T-helper 2 cell (primary cell): ENCODE measurements around the gene IZUMO4.
"Not testable (repeated sequence)": the region's sequence is repeated elsewhere in the genome, so short reads cannot be mapped to it uniquely, and the experiment has no call there.

ENCODE experiments used
- DNase-seq, 5 experiments: peaks; one replicate each; pipeline versions ENCODE4 v3.0.0 to v3.0.0-alpha.2; 2012 to 2022

IZUMO4 gene

DNA sequence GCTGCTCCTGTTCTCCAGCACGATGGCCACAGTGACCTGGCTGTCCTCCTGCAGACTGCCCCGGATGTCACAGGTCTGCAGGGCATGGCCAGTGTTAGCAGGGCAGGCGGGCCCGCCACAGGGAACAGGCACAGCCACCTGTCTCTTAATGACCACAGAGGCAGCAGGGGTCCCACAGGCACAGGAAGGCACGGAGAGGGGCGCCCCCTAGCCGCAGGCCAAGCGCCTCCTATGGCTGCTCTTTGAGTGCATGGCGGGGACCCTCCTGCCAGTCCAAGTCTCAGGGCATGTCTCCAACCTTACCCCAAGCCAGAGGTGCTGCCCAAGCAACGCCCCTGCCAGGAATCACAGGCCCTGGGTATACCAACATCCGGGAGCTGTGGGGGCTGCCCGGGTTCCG is 14.1 kb downstream of the IZUMO4 start:
- DNase-seq, result no peak

DNA sequence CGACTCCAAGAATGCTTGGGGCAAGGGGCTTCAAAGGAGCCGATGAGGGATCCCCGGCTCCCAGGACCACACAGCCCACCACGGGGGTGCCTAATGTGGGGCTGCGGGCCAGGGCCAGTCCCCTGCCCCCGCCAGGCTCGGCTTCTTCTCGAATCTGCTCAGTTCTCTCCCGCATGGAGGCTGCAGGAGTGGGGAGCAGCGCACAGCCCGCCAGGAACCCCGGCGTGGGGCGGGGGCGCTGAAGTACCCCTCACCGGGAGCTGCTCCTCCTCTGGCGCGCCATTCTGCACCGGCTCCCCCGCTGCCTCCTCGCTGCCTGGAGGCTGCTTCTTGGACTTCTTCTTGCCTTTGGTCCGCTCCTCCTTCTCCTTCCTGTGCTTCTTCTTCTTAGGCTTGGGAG is 14.7 kb downstream of the IZUMO4 start:
- no peak for DNase-seq

DNA sequence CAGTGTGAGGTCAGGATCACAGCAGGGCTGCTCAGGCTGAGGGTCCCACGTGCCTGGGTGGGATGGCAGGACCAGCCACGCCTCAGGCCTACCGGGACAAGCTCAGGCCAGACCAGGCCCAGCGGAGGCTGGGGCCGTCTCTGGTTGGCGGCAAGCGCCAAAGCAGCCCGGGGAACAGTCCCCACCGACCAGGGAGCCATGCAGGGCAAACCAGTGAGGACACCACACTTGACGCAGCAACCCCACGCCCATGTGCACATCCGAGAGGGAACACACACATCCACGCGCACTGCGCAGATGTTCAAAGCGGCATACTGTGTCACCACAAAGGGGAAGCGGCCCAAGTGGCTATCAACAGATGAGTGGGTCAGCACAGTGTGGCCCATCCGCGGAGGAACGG is 15.2 kb downstream of the IZUMO4 start:
- no peak for DNase-seq

DNA sequence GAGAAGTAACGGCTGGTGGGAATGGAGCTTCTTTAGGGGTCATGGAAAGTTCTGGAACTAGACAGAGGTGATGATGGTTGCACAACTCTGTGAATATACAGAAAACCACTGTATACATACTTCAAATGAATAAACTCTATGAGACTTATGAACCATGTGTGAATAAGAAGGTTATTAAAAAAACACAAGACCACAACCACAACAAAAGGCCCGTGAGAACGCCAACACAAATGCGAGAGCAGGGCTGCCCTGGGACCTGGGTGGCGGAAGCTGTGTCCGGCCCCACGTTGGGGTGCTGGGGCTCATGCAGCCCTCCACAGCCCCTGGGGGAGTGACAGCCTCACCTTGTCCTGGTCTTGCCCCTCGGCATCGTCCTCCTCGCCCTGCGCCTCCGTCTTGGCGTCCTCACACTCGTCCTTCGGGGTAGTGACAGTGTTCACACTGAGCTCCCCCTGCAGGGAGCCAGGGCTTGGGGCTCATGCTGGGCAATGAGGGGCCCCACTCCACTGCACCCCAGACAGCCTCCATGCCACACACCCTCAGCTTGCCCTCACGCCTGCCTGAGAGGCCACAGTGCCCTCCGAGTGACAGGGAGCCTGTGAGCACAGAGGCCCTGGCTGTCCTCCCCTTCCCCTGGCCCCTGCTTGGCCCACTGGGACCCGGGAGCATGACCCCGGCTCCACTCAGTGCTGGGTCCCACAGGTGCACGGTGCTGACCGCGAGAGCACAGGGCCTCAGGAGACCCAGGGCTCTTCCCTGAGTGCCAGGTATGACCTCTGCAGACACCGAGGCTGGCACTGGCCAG is 16.0 kb downstream of the IZUMO4 start:
- peak in 1 of 5 experiments; percentile 43 for DNase-seq

DNA sequence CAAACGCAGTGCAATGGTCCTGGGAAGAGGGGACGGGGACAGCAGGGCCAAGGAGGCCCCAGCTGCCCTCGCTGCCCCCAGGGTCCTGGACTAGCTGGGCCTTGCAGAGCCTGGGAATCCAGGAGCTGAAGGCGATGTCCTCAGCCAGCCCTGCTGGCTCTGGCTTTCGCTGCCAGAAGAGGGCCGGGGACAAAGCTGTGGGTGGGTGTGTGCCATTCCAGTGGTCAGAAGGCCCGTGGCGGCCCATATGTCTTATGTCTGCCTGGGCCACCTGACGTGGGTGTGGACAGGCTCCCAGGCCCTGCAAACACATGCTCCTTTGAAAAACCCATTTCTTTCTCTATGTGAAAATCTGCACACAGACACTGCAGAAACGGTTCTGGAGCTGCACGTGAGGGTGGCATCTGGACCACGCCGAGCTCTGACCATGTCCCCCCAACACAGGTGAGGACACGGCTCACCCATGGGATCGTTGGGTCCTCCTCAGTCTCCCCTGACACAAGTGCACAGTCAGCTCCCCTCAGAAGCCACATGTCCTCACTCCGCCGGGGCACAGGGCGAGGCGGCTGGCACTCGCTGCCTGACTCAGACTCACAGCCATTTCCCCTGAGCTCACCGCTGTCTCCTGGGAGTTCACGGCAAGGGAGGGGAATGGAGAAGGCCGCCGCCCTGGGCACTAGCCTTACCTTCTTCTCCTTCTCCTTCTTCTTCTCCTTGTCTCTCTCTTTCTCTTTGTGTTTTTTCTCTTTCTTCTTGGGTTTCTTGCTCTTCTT is 16.9 kb downstream of the IZUMO4 start:
- DNase-seq, result no peak

DNA sequence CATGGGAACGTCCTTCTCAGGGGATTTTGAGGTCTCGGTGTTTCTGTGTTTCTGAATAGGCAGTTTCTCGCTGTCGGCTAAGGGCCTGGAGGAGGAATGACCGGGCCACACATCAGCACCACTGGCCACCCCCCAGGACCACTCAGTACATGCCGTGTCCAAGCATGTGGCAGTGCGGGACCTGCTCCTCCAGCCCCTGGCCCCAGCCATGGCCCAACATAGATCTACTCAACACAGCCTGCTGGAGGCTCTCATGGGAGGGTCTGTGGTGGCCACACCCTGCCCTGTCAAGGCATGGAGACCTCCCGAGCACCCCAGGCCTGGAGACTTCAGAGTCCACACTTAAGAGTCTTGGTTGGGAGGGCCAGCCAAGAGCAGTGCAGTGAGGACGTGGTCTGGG is 17.5 kb downstream of the IZUMO4 start:
- no peak for DNase-seq

DNA sequence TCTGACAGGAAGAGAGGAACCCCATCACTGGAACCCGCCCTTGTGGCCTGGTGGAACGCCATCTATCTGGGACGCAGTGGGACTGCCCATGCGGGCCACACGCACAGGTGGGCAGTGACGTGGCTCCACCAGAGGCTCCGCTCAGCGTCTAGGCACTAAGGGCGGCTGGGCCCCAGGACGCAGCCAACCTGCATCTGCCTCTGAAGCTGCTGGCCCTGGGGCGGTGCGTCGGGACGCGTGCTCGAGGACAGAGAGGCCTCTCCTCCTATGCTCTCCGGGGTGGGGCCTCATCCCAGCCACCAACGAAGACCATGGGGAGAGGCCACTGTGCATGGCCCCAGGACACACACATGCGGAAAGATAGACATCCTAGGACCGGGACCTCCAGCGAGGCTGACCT is 18.1 kb downstream of the IZUMO4 start:
- DNase-seq, result no peak

DNA sequence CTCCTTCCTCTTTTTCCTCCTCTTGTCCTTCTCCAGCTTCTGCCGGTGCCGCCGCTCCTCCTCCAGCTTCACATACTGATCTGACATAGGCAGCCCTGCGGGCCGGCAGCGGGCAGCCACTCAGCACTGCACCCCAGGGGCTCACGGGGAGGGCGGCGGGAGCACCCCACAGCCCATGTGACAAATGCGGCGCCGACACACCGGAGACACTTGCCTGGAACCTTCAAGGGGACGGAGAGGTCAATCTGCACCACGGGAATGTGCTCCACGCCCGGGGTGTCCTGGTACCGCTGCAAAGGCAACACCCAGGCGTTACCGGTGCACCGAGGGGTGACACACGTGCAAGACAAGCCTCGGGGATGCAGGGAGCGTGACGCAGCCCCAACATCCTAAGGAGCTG is 18.6 kb downstream of the IZUMO4 start:
- DNase-seq, result no peak

DNA sequence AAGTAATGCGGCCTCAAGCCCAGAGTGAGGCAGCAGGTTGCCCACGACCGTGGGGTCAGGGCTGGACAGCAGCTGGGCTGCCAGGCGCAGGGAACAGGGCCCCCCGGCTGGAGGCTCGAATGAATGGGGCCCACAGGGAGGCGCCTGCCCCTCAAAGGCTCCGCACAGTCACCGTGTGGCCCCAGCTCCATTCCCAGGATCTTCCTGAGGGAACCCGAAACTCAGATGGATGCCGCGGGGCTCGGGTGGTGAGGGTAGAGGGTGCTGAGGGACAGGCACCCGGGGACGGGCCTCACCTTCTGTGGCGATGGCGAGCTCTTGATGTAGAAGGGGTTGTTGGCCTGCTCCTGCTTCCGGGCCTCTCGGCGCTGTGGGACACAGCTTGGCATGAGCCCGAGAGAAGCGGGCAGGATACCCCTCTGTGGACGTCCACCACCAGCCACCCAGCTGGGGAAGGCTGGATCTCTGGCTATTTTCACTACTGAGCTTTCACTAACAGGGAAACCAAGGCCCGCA is 19.3 kb downstream of the IZUMO4 start:
- DNase-seq, result no peak

DNA sequence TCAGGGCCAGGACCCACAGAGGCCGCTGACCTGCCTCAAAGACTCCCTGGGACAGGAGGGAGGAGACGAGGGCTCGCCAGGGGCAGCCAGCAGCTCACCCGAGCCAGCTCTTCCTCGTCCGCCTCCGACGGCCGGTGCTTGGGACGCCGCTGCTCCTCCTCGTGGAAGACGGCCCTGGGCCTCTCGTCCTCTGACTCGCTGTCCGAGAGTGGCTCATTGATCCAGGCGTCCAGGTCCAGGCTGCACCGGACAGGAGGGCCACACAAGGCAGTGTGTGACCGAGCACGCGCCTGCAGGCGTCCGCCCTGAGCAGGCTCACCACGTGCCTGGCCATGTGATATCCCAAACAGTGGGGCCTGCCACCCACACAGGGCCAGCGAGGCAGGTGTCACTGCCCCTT is 19.8 kb downstream of the IZUMO4 start:
- DNase-seq, result no peak

DNA sequence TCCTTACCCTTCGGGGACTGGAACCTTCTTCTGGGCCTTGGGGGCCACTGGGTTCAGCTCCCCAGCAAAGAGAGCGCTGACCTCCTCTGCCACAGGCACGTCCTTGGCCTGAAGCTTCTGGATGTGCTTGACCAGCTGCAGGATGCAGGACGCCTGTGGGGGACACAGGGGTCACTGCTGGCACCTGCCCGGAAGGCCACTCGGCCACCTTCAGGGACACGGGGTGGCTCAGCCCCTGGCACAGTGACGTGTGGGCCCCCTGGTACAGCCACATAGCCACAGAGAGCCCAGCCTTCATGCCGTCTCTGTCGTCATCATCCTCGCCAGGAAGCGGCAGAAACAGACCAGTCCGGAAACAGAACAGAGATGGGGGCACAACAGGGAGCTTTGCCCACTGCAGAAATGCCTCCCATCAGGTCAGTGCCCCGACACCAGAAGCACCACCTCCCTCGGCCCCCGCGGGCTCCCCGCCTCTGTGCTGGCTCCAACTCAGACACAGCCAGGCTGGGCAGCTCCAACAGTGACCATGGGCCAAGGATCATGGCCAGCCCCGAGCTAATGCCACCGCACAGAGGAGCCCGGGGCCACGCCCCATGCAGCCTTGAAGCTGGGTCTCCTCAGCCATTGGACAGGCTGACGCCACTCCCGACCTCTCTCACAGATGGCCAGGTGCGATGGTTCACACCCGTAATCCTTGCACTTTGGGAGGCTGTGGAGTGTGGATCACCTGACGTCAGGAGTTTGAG is 20.7 kb downstream of the IZUMO4 start:
- no peak for DNase-seq

DNA sequence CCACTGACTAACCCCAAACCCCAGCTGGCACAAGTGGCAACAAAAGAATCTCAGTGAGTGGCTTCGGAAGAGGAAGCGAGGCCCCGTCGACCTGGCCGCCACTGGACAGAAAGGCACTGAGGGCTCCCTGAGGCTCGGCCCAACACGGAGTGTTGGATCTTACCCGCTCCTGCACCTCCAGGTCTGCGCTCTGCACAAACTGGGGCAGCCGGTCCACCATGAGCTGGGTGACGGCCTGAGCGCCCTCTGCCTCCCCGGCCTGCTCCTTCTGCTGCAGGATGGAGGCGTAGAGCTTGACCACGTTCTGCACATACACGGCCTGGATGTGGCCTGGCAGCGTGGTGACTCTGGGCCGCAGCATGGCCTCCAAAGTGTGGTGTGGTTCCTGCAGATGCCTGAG is 21.7 kb downstream of the IZUMO4 start:
- no peak for DNase-seq

DNA sequence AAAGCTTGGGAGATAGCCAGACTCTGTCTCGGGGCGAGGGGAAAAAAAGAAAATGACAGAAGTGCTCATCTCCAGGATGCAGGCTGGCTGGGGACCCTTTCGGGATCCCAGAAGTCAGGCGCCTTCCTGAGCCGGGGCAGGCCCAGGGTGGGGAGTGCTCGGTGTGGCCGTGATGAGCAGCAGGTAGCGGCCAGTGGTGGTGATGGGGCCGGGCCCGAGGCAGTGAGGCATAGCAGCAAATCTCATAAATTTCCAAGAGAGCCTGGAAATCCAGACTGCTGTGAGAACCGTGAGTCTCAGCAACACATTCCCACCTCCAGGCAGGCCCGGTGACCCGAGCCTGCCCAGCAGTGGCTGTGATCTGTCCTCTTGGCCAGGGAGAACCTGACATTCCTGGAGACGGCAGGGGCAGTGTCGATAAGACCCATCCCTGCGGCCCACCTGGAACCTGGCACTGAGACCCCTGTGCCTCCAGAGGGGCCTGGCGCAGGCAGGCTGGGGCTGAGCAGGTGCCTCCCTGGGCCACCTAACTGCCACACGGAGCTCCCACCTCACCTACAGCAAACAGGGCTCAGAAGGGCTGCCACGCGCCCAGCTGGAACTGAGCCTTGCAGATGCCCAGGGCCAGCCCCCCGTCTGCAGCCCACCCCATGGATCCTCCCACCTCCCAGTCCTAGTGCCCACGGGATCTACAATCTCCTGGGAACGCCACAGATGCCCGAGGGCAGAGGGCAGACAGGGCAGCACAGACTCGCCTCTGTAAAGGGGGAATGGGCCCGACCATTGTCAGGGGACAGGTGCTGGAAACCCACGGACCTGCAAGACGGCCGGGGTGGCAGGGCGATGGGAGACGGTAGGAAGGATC is 23.4 kb downstream of the IZUMO4 start:
- DNase-seq, result no peak

DNA sequence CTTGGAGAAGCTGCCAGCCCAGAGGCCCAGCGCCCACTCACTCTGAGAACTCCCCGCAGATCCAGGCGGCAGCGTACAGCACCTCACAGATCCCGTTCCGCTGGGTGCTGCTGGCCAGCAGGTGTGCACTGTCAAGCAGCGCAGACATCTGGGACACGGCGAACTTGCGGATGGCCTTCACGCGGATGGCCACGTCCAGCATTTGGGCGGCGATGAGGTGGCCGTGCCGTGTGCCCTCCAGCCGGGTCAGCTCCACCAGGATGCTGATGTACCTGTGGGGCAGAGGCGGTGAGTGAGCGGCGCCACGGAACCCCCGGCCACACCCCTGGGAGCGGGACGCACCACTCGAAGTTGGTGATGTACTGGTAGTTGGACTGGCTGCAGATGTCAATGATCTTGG is 24.1 kb downstream of the IZUMO4 start:
- no peak for DNase-seq

DNA sequence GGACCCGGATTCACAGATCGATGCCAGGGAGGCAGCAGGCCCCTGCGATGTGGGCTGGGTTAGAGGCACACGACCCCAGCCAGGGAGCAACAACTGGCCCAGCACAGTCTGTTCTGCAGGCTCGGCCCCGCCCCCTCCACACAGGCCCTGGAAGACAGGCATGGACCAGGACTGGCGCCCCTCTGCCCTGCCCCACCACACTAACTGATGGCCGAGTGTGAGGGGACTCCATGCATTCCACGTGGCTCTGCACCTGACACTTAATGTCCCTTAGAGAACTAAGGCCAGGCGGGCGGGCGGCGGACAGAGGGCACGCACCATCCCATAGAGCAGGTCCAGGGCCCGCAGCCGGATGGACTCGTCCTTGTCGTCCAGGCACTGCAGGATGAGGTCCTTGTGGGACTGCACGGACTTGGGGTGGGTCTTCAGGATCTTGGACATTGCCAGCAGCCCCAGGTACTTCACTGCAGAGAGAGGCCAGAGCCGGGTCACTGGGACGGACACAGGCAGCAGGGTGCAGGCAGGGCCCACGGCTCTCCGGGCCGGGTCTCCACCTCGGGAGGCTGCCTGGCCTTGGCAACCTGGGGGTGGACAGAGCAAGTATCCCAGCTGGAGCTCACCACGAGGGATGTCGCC is 24.8 kb downstream of the IZUMO4 start:
- DNase-seq, result no peak

DNA sequence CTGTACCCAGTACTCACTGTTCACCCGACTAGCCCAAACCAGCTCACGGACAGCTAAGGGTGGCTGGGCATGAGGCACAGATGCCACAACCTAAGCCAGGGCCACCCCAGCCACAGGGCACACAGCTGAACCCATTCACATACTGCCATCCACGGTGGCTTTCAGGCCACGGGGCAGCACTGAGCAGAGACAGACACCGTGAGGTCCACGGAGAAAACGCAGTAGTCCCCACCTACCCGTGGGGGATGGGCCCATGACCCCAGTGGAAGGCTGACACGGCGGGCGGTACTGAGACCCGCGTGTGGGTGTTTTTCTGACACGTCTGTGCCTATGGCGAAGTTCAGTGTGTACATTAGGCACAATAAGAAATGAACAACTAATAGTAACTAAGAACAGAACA is 25.5 kb downstream of the IZUMO4 start:
- DNase-seq, result no peak

DNA sequence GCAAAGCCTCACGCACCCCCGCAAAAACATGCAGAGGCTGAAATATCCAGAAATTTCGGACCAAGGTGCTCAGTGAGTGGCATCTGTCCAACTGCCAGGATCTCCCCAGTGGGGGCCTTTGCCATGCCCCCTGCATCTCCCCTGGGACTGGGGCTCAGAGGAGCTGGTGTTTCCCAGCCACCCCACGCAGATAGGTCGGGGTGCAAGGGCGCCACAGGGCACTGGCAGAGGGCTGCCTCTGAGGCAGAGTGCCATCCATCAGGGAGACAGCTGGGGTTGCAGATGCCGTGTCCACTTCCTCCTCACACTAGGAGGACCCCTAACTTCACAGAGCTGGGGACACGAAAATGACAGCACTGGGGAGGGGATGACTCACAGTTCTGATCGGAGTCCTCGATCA is 26.3 kb downstream of the IZUMO4 start:
- DNase-seq, result no peak

DNA sequence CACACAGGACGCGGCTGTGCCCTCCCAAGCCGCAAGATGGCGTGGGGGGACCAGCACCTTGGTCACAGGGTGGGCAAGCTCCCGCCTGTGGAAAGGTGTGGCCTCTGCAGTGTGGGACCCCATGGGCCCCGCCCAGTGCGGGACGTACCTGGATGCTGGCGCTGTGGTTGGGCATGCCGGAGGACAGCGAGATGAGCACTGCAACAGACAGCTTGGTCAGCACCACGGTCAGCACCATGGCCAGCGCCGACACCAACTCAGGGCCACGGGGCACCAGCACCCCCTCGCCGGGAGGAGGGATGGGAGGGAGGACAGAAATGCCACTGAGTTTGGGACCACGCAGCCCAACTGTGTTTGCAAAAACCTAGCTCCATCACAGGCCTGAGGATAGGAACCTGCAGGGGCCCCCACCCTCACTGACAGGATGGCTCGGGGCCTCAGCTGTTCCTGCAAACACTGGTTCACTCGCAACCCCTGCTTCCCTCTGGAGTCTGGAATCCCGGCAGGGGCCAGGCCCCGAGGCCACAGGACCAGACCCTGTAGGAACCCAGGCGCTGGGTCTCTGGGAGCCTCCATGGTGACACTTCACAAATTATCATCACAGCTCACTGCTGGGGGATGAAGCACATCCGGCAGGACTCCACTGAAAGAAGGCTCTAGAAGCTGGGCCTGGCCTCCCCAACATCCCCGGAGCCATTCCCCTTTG is 27.1 kb downstream of the IZUMO4 start:
- DNase-seq, result no peak

DNA sequence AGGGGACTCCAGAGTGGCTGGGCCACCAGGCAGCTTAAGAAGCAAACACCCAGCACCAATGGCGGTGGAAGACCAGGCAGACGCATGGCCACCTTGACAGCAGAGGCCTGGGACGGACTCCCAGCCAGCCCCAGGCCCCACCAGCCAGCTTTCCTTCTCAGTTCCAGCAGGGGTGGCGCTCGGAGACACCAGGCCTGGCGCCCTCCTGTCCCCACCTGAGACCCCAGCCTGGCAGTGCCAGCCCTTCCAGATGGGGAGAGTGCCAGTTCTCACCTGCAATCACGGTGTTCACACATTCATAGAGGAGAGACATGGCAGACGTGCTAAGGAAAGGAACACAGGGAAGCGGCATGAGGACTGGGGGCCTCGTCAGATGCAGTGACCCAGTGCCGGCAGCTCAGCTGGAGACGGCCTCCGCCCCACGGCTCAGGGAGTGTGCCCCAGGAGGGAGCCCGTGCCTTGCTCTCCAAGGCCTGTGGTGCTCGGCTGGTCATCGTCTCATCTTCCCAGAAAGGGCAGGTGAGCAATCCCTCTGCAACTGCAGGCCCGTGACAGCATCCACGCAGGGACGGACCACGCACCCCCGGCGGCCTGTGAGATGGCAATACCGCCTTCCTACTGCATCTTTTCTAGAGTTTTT is 30.3 kb downstream of the IZUMO4 start:
- DNase-seq, result no peak

DNA sequence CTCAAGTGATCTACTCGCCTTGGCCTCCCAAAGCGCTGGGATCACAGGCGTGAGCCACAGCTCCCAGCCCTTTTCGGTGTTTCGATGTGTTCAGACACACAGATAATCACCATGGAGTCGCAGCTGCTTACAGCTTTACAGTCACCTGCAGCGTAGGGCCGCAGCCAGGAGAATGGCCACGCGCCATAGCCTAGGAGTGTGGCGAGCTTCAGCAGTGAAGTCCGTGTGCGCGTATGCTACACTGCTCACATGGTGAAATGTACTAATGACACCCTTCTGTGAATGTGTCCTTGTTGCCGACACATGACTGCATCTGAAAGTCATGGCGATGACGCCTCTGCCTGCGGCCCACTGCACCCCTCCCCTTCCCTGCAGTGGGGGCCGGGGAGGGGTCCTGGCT is 31.0 kb downstream of the IZUMO4 start:
- DNase-seq, result no peak

DNA sequence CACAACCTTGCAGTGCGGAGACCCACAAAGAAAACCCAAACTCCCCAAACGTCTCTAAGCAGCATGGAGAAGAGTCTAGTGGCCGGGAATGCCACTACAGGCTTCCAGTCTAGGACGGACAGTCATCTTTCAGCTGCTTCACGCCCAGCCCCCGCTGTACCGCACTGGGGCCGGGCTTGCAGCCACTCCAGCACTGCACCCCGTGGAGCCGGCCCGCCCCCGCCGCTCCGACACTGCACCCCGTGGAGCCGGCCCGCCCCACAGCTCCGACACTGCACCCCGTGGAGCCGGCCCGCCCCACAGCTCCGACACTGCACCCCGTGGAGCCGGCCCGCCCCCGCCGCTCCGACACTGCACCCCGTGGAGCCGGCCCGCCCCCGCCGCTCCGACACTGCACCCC is 31.5 kb downstream of the IZUMO4 start:
- DNase-seq, result not testable (repeated sequence)
